ENCODE data around the gene PAK6.
A peak's percentile ranks its signal among the peaks of the same experiment; 100 is the strongest.

Gene PAK6

GRCh38 chr15:40278026-40278425 is 39.2 kb downstream of the PAK6 start:
- DNase-seq = no peak

GRCh38 chr15:40279437-40280141 is 40.7 kb downstream of the PAK6 start:
- DNase-seq = peak; percentile 76

- DNase-seq = no peak
These were observed 41.6 kb downstream of the PAK6 start for GRCh38 chr15:40280260-40281056.

GRCh38 chr15:40281057-40281800 is 42.4 kb downstream of the PAK6 start:
- no peak for DNase-seq

GRCh38 chr15:40281801-40282146 is 42.9 kb downstream of the PAK6 start:
- no peak for DNase-seq

GRCh38 chr15:40282147-40282868 is 43.4 kb downstream of the PAK6 start:
- peak; percentile 62 for DNase-seq

- no peak for DNase-seq
These were observed 44.2 kb downstream of the PAK6 start, which contains the start of gene ANKRD63 for GRCh38 chr15:40282869-40283614. ANKRD63 (minus strand) TSS chr15:40283064; CDS start chr15:40282586, 478 bp downstream.

GRCh38 chr15:40283615-40284300 is 44.9 kb downstream of the PAK6 start:
- no peak for DNase-seq

GRCh38 chr15:40285151-40285550 is 46.3 kb downstream of the PAK6 start:
- no peak for DNase-seq

GRCh38 chr15:40285554-40286011 is 46.7 kb downstream of the PAK6 start:
- DNase-seq = no peak

GRCh38 chr15:40286061-40286532 is 47.2 kb downstream of the PAK6 start:
- DNase-seq = no peak

- no peak for DNase-seq
These were observed 47.9 kb downstream of the PAK6 start for GRCh38 chr15:40286794-40287193.

GRCh38 chr15:40287505-40287904 is 48.6 kb downstream of the PAK6 start:
- DNase-seq = no peak

GRCh38 chr15:40287968-40288367 is 49.1 kb downstream of the PAK6 start:
- DNase-seq = no peak

- no peak for DNase-seq
These were observed 50.4 kb downstream of the PAK6 start for GRCh38 chr15:40289140-40289775.

GRCh38 chr15:40290545-40290917 is 51.7 kb downstream of the PAK6 start:
- DNase-seq = no peak

- no peak for DNase-seq
These were observed 52.2 kb downstream of the PAK6 start for GRCh38 chr15:40290918-40291574.

GRCh38 chr15:40292246-40292645 is 53.4 kb downstream of the PAK6 start:
- DNase-seq = no peak

GRCh38 chr15:40293006-40293405 is 54.1 kb downstream of the PAK6 start:
- DNase-seq = no peak
